Activated CD4-positive, CD25-positive, alpha-beta regulatory T cell (primary cell): ENCODE data around the gene CHEK1.

Source experiments
- DNase-seq, 4 experiments: peaks; one replicate each; lab custom pipeline; 2025; lab: John Stamatoyannopoulos, UW

The CHEK1 gene

GRCh38 chr11:125626288-125626950, 1.5 kb downstream of the CHEK1 start:
- DNase-seq: peak in 1 of 4 experiments; percentile 4

GRCh38 chr11:125627236-125627910, 2.4 kb downstream of the CHEK1 start:
- no peak for DNase-seq

GRCh38 chr11:125637840-125638239, 12.9 kb downstream of the CHEK1 start:
- DNase-seq: no peak

- DNase-seq: no peak
These were observed 13.4 kb downstream of the CHEK1 start for GRCh38 chr11:125638315-125638714.

GRCh38 chr11:125645871-125646270, 20.9 kb downstream of the CHEK1 start:
- no peak for DNase-seq

- DNase-seq: no peak
These were observed 24.7 kb downstream of the CHEK1 start for GRCh38 chr11:125649465-125650166.

- no peak for DNase-seq
These were observed 37.7 kb downstream of the CHEK1 start for GRCh38 chr11:125662689-125663088.

- DNase-seq: no peak
These were observed 38.9 kb downstream of the CHEK1 start for GRCh38 chr11:125663910-125664309.

- DNase-seq: no peak
These were observed 42.2 kb downstream of the CHEK1 start for GRCh38 chr11:125667151-125667550.

GRCh38 chr11:125670172-125670571, 45.2 kb downstream of the CHEK1 start:
- no peak for DNase-seq

GRCh38 chr11:125671561-125671960, 46.6 kb downstream of the CHEK1 start:
- no peak for DNase-seq

GRCh38 chr11:125674210-125674609, 49.2 kb downstream of the CHEK1 start:
- DNase-seq: no peak

GRCh38 chr11:125675196-125675595, 50.2 kb downstream of the CHEK1 start:
- DNase-seq: no peak

- DNase-seq: no peak
These were observed 54.4 kb downstream of the CHEK1 start for GRCh38 chr11:125679397-125679796.

- no peak for DNase-seq
These were observed 54.9 kb downstream of the CHEK1 start for GRCh38 chr11:125679837-125680236.

GRCh38 chr11:125680747-125681146, 55.8 kb downstream of the CHEK1 start, which contains the start of gene ACRV1:
ACRV1 (minus strand) TSS chr11:125680847; CDS start chr11:125680780, 67 bp downstream.
- no peak for DNase-seq

- no peak for DNase-seq
These were observed 60.3 kb downstream of the CHEK1 start for GRCh38 chr11:125685228-125685627.

- no peak for DNase-seq
These were observed 63.1 kb downstream of the CHEK1 start for GRCh38 chr11:125688066-125688465.

GRCh38 chr11:125688632-125689031, 63.7 kb downstream of the CHEK1 start:
- DNase-seq: no peak

- DNase-seq: no peak
These were observed 64.4 kb downstream of the CHEK1 start for GRCh38 chr11:125689274-125689859.

- DNase-seq: no peak
These were observed 65.0 kb downstream of the CHEK1 start for GRCh38 chr11:125690006-125690405.

GRCh38 chr11:125692887-125693286, 67.9 kb downstream of the CHEK1 start:
- no peak for DNase-seq

- no peak for DNase-seq
These were observed 70.0 kb downstream of the CHEK1 start for GRCh38 chr11:125694951-125695350.
